SK-N-SH treated with all-trans-retinoic acid at 6 μM for 48 hours (cell line): ENCODE measurements around the gene PLEKHG3.

Experiments used
- ATAC-seq: fragments of 200-7000 bp; cut with Tn5 transposase; 3 replicates; pipeline ENCODE4 v1.9.1; 2020; ENCODE audit warnings: mild to moderate bottlenecking, moderate library complexity
- ARNTL ChIP-seq: fragments of 450-650 bp; formaldehyde crosslinking; IDR thresholded peaks from 2 replicates; pipeline ENCODE4 v1.5.0; 2020; ENCODE audit warnings: low read depth, mild to moderate bottlenecking, moderate library complexity, borderline replicate concordance
- BACH2 ChIP-seq: fragments of 250-450 bp; sonication (Bioruptor Pico); IDR thresholded peaks from 2 replicates; pipeline ENCODE4 v1.9.0; 2021; ENCODE audit warnings: mild to moderate bottlenecking, borderline replicate concordance
- CSDC2 ChIP-seq: fragments of 250-450 bp; sonication (Bioruptor Pico); IDR thresholded peaks from 2 replicates; pipeline ENCODE4 v1.5.0; 2020; ENCODE audit warnings: mild to moderate bottlenecking, moderate library complexity
- ESRRG ChIP-seq: fragments of 250-450 bp; sonication (Bioruptor Pico); IDR thresholded peaks from 2 replicates; pipeline ENCODE4 v1.6.1; 2021; ENCODE audit warnings: mild to moderate bottlenecking
- GLIS3 ChIP-seq: fragments of 250-450 bp; sonication (Bioruptor Pico); IDR thresholded peaks from 2 replicates; pipeline ENCODE4 v1.5.0; 2020; ENCODE audit warnings: mild to moderate bottlenecking, moderate library complexity
- ISL1 ChIP-seq: fragments of 250-450 bp; sonication (Bioruptor Pico); IDR thresholded peaks from 2 replicates; pipeline ENCODE4 v2.1.2; 2022; ENCODE audit warnings: mild to moderate bottlenecking, moderate library complexity
- OSR1 ChIP-seq: fragments of 250-450 bp; sonication (Bioruptor Pico); IDR thresholded peaks from 2 replicates; pipeline ENCODE4 v1.8.0; 2022; ENCODE audit warnings: moderate library complexity, mild to moderate bottlenecking, inconsistent platforms
- PPARA ChIP-seq: fragments of 250-450 bp; sonication (Bioruptor Pico); IDR thresholded peaks from 2 replicates; pipeline ENCODE4 v1.5.0; 2020; ENCODE audit warnings: mild to moderate bottlenecking, borderline replicate concordance
- RARB ChIP-seq: fragments of 250-450 bp; sonication (Bioruptor Pico); IDR thresholded peaks from 2 replicates; pipeline ENCODE4 v1.8.0; 2021; ENCODE audit warnings: mild to moderate bottlenecking, moderate library complexity
- SNAI2 ChIP-seq: fragments of 250-450 bp; sonication (Bioruptor Pico); IDR thresholded peaks from 2 replicates; pipeline ENCODE4 v1.5.0; 2020; ENCODE audit warnings: mild to moderate bottlenecking, moderate library complexity
- ZC3H10 ChIP-seq: fragments of 250-450 bp; sonication (Bioruptor Pico); IDR thresholded peaks from 2 replicates; pipeline ENCODE4 v1.5.1; 2021; ENCODE audit warnings: mild to moderate bottlenecking, moderate library complexity
- ZFP3 ChIP-seq: fragments of 250-450 bp; sonication (Bioruptor Pico); IDR thresholded peaks from 2 replicates; pipeline ENCODE4 v1.5.0; 2020; ENCODE audit warnings: mild to moderate bottlenecking, moderate library complexity
- ZFP30 ChIP-seq: fragments of 450-650 bp; formaldehyde crosslinking; IDR thresholded peaks from 2 replicates; pipeline ENCODE4 v1.5.0; 2022; ENCODE audit warnings: mild to moderate bottlenecking, moderate library complexity
- ZNF565 ChIP-seq: fragments of 450-650 bp; formaldehyde crosslinking; conservative IDR thresholded peaks from 2 replicates; pipeline ENCODE4 v1.5.0; 2020; ENCODE audit warnings: low read depth, mild to moderate bottlenecking, moderate library complexity
- ZNF70 ChIP-seq: fragments of 450-650 bp; formaldehyde crosslinking; IDR thresholded peaks from 2 replicates; pipeline ENCODE4 v1.5.0; 2020; ENCODE audit warnings: mild to moderate bottlenecking, moderate library complexity
- ZNF8 ChIP-seq: fragments of 450-650 bp; formaldehyde crosslinking; IDR thresholded peaks from 2 replicates; pipeline ENCODE4 v1.5.0; 2020; ENCODE audit warnings: mild to moderate bottlenecking, moderate library complexity
- TF ChIP-seq, protein P1 (sequence below): fragments of 250-450 bp; sonication (Bioruptor Pico); IDR thresholded peaks from 2 replicates; pipeline ENCODE4 v1.5.1; 2020; ENCODE audit warnings: low read depth, mild to moderate bottlenecking, moderate library complexity
- TF ChIP-seq, protein P2 (sequence below): fragments of 250-450 bp; sonication (Bioruptor Pico); IDR thresholded peaks from 2 replicates; pipeline ENCODE4 v1.8.0; 2020; ENCODE audit warnings: mild to moderate bottlenecking, moderate library complexity, borderline replicate concordance
- TF ChIP-seq, protein P3 (sequence below): fragments of 250-450 bp; sonication (Bioruptor Pico); IDR thresholded peaks from 2 replicates; pipeline ENCODE4 v1.5.0; 2020; ENCODE audit warnings: mild to moderate bottlenecking, moderate library complexity
- TF ChIP-seq, protein P4 (sequence below): fragments of 250-450 bp; sonication (Bioruptor Pico); IDR thresholded peaks from 2 replicates; pipeline ENCODE4 v1.5.1; 2021; ENCODE audit warnings: mild to moderate bottlenecking, moderate library complexity
- TF ChIP-seq, protein P5 (sequence below): fragments of 250-450 bp; sonication (Bioruptor Pico); IDR thresholded peaks from 2 replicates; pipeline ENCODE4 v1.8.0; 2021; ENCODE audit warnings: low read depth, mild to moderate bottlenecking, moderate library complexity, borderline replicate concordance

The PLEKHG3 gene

DNA sequence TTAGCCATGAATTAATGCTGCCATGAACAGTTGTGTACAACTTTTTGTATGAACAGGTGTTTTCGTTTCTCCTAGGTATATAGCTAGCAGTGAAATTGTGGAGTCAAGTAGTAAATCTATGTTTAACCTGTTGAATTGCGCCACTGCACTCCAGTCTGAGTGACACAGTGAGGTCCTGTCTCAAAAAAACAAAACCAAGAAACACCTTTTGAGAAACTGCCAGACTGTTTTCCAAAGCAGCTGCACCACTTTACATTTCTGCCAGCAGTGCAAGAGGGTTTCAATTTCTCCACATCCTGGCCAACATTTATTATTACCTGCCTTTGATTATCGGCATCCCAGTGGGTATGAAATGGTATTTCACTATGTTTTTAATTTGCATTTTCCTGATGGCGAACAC, 3.3 kb upstream of the PLEKHG3 start:
- no peak for ATAC-seq
- no peak for TF ChIP-seq ZFP3 (CRISPR knock-in tag)
- no peak for TF ChIP-seq ESRRG
- TF ChIP-seq SNAI2 (CRISPR knock-in tag), result no peak
- TF ChIP-seq RARB (CRISPR knock-in tag), result no peak
- TF ChIP-seq, protein P1, sequence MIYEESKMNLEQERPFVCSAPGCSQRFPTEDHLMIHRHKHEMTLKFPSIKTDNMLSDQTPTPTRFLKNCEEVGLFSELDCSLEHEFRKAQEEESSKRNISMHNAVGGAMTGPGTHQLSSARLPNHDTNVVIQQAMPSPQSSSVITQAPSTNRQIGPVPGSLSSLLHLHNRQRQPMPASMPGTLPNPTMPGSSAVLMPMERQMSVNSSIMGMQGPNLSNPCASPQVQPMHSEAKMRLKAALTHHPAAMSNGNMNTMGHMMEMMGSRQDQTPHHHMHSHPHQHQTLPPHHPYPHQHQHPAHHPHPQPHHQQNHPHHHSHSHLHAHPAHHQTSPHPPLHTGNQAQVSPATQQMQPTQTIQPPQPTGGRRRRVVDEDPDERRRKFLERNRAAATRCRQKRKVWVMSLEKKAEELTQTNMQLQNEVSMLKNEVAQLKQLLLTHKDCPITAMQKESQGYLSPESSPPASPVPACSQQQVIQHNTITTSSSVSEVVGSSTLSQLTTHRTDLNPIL (CRISPR knock-in tag), result no peak
- no peak for TF ChIP-seq PPARA
- no peak for TF ChIP-seq GLIS3
- no peak for TF ChIP-seq OSR1 (CRISPR knock-in tag)
- no peak for TF ChIP-seq ZFP30 (CRISPR knock-in tag)
- TF ChIP-seq, protein P2, sequence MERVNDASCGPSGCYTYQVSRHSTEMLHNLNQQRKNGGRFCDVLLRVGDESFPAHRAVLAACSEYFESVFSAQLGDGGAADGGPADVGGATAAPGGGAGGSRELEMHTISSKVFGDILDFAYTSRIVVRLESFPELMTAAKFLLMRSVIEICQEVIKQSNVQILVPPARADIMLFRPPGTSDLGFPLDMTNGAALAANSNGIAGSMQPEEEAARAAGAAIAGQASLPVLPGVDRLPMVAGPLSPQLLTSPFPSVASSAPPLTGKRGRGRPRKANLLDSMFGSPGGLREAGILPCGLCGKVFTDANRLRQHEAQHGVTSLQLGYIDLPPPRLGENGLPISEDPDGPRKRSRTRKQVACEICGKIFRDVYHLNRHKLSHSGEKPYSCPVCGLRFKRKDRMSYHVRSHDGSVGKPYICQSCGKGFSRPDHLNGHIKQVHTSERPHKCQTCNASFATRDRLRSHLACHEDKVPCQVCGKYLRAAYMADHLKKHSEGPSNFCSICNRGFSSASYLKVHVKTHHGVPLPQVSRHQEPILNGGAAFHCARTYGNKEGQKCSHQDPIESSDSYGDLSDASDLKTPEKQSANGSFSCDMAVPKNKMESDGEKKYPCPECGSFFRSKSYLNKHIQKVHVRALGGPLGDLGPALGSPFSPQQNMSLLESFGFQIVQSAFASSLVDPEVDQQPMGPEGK (CRISPR knock-in tag), result no peak
- no peak for TF ChIP-seq BACH2 (CRISPR knock-in tag)
- no peak for TF ChIP-seq ISL1 (CRISPR knock-in tag)
- no peak for TF ChIP-seq ARNTL (CRISPR knock-in tag)
- TF ChIP-seq, protein P3, sequence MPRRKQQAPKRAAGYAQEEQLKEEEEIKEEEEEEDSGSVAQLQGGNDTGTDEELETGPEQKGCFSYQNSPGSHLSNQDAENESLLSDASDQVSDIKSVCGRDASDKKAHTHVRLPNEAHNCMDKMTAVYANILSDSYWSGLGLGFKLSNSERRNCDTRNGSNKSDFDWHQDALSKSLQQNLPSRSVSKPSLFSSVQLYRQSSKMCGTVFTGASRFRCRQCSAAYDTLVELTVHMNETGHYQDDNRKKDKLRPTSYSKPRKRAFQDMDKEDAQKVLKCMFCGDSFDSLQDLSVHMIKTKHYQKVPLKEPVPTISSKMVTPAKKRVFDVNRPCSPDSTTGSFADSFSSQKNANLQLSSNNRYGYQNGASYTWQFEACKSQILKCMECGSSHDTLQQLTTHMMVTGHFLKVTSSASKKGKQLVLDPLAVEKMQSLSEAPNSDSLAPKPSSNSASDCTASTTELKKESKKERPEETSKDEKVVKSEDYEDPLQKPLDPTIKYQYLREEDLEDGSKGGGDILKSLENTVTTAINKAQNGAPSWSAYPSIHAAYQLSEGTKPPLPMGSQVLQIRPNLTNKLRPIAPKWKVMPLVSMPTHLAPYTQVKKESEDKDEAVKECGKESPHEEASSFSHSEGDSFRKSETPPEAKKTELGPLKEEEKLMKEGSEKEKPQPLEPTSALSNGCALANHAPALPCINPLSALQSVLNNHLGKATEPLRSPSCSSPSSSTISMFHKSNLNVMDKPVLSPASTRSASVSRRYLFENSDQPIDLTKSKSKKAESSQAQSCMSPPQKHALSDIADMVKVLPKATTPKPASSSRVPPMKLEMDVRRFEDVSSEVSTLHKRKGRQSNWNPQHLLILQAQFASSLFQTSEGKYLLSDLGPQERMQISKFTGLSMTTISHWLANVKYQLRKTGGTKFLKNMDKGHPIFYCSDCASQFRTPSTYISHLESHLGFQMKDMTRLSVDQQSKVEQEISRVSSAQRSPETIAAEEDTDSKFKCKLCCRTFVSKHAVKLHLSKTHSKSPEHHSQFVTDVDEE, result no peak
- no peak for TF ChIP-seq ZNF70 (CRISPR knock-in tag)
- no peak for TF ChIP-seq ZC3H10 (CRISPR knock-in tag)
- TF ChIP-seq, protein P4, sequence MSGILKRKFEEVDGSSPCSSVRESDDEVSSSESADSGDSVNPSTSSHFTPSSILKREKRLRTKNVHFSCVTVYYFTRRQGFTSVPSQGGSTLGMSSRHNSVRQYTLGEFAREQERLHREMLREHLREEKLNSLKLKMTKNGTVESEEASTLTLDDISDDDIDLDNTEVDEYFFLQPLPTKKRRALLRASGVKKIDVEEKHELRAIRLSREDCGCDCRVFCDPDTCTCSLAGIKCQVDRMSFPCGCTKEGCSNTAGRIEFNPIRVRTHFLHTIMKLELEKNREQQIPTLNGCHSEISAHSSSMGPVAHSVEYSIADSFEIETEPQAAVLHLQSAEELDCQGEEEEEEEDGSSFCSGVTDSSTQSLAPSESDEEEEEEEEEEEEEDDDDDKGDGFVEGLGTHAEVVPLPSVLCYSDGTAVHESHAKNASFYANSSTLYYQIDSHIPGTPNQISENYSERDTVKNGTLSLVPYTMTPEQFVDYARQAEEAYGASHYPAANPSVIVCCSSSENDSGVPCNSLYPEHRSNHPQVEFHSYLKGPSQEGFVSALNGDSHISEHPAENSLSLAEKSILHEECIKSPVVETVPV (CRISPR knock-in tag), result no peak
- TF ChIP-seq, all 23 proteins: peak for 0

DNA sequence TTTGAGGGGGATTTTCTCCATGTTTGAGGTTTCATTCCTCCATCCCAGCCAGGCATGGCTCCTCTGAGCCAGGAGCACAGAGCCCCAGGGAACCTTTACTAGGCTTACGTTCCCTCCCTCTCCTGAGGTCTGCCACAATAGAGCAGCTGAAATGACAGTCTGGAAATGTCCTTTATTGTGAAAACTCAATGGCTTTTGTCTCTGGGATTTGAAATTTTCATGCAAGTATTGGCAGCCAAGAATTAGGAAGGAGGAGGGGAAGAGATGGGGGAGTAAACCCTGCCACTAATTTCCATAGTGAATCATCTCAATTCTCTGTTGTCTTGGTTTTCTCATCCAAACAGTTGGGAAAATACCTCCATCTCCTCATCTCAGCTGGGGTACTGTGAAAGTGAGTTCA, 2.6 kb upstream of the PLEKHG3 start:
- ATAC-seq, result no peak
- TF ChIP-seq PPARA, result no peak
- no peak for TF ChIP-seq ZNF565 (CRISPR knock-in tag)
- TF ChIP-seq, protein P3, result no peak
- TF ChIP-seq, protein P2 (CRISPR knock-in tag), result no peak
- TF ChIP-seq, protein P1 (CRISPR knock-in tag), result no peak
- TF ChIP-seq ESRRG, result no peak
- no peak for TF ChIP-seq GLIS3
- TF ChIP-seq, protein P4 (CRISPR knock-in tag), result no peak
- TF ChIP-seq ARNTL (CRISPR knock-in tag), result no peak
- no peak for TF ChIP-seq ZFP3 (CRISPR knock-in tag)
- TF ChIP-seq ZNF70 (CRISPR knock-in tag), result no peak
- TF ChIP-seq, protein P5, sequence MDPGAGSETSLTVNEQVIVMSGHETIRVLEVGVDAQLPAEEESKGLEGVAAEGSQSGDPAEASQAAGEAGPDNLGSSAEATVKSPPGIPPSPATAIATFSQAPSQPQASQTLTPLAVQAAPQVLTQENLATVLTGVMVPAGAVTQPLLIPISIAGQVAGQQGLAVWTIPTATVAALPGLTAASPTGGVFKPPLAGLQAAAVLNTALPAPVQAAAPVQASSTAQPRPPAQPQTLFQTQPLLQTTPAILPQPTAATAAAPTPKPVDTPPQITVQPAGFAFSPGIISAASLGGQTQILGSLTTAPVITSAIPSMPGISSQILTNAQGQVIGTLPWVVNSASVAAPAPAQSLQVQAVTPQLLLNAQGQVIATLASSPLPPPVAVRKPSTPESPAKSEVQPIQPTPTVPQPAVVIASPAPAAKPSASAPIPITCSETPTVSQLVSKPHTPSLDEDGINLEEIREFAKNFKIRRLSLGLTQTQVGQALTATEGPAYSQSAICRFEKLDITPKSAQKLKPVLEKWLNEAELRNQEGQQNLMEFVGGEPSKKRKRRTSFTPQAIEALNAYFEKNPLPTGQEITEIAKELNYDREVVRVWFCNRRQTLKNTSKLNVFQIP (CRISPR knock-in tag), result no peak
- TF ChIP-seq CSDC2 (CRISPR knock-in tag), result no peak
- no peak for TF ChIP-seq ZNF8 (CRISPR knock-in tag)
- TF ChIP-seq RARB (CRISPR knock-in tag), result no peak
- no peak for TF ChIP-seq OSR1 (CRISPR knock-in tag)
- TF ChIP-seq ZFP30 (CRISPR knock-in tag), result no peak
- TF ChIP-seq, all 23 proteins: peak for 0
